OCI-LY3 (cell line): ENCODE measurements around the gene RAB27A.

Experiments
- H2AFZ ChIP-seq: fragments of 200-600, 300-600 bp; shearing (Covaris generic); 2 replicates; pipeline ENCODE4 v1.6.0; 2014; ENCODE audit warnings: antibody characterized with exemption, low read depth, low read length
- H3K27ac ChIP-seq: fragments of 200-600, 300-600 bp; sonication (generic); 2 replicates; pipeline ENCODE4 v1.5.1; 2014; ENCODE audit warnings: mild to moderate bottlenecking, low read length, moderate library complexity, mixed read lengths
- H3K27me3 ChIP-seq: fragments of 200-600, 300-600 bp; sonication (generic); 2 replicates; pipeline ENCODE4 v1.6.1; 2014; ENCODE audit warnings: low read depth, low read length, mixed read lengths
- H3K36me3 ChIP-seq: fragments of 200-600, 300-600 bp; sonication (generic); replicated peaks from 2 replicates; pipeline ENCODE3; 2014; ENCODE audit warnings: low read depth, low read length, mixed read lengths
- H3K4me1 ChIP-seq: fragments of 300-600, 200-600 bp; sonication (generic); 2 replicates; pipeline ENCODE4 v1.6.1; 2014; ENCODE audit warnings: low read length, mixed read lengths
- H3K4me2 ChIP-seq: fragments of 200-600, 300-600 bp; sonication (generic); 2 replicates; pipeline ENCODE4 v1.6.1; 2014; ENCODE audit warnings: low read length, mixed read lengths
- H3K4me3 ChIP-seq: fragments of 300-600, 200-600 bp; sonication (generic); 2 replicates; pipeline ENCODE4 v1.5.1; 2014; ENCODE audit warnings: antibody characterized with exemption, mild to moderate bottlenecking, low read length, moderate library complexity
- H3K79me2 ChIP-seq: fragments of 300-600, 200-600 bp; shearing (Covaris generic); 2 replicates; pipeline ENCODE4 v1.6.1; 2014; ENCODE audit warnings: mild to moderate bottlenecking, low read length, mixed read lengths
- H3K9ac ChIP-seq: fragments of 300-600, 200-600 bp; shearing (Covaris generic); 2 replicates; pipeline ENCODE4 v1.6.0; 2014; ENCODE audit warnings: mild to moderate bottlenecking, low read length, moderate library complexity
- H3K9me3 ChIP-seq: fragments of 200-600, 300-600 bp; shearing (Covaris generic); 2 replicates; pipeline ENCODE4 v1.6.1; 2014; ENCODE audit warnings: low read length, mixed read lengths; ENCODE audit not compliant: insufficient read depth
- H4K20me1 ChIP-seq: fragments of 200-600, 300-600 bp; sonication (generic); 2 replicates; pipeline ENCODE4 v1.6.1; 2016; ENCODE audit warnings: low read length, mixed read lengths; ENCODE audit not compliant: insufficient read depth
- CTCF ChIP-seq: fragments of 200-600, 300-600 bp; sonication (generic); IDR thresholded peaks from 2 replicates; pipeline ENCODE4 v1.5.1; 2014; ENCODE audit warnings: antibody characterized with exemption, low read length, low read depth
- EZH2phosphoT487 ChIP-seq: fragments of 200-600 bp; shearing (Covaris generic); IDR thresholded peaks from 2 replicates; pipeline ENCODE4 v1.6.1; 2018; ENCODE audit warnings: antibody characterized with exemption, mixed run types, low read depth

Gene RAB27A

GRCh38 chr15:55247766-55248427 lies 41.7 kb downstream of the RAB27A start:
- no peak overlapping the region for H3K4me2 ChIP-seq
- no peaks in the 10 kb centered on the region for H3K4me1 ChIP-seq
- no peak overlapping the region for H3K4me3 ChIP-seq
- no peak overlapping the region for H3K27ac ChIP-seq
- no peaks in the 10 kb centered on the region for H4K20me1 ChIP-seq
- H2AFZ ChIP-seq: no peak overlapping the region
- H3K36me3 ChIP-seq: no peaks in the 10 kb centered on the region
- H3K9me3 ChIP-seq: no peaks in the 10 kb centered on the region
- no peak for TF ChIP-seq CTCF
- TF ChIP-seq EZH2phosphoT487: no peak
- no peak overlapping the region for H3K9ac ChIP-seq
- no peaks in the 10 kb centered on the region for H3K27me3 ChIP-seq
- no peaks in the 10 kb centered on the region for H3K79me2 ChIP-seq

- no peaks in the 10 kb centered on the region for H3K9me3 ChIP-seq
- no peak overlapping the region for H3K4me2 ChIP-seq
- no peak overlapping the region for H3K27ac ChIP-seq
- H3K9ac ChIP-seq: no peak overlapping the region
- H3K4me3 ChIP-seq: no peak overlapping the region
- H3K4me1 ChIP-seq: no peaks in the 10 kb centered on the region
- H3K27me3 ChIP-seq: no peaks in the 10 kb centered on the region
- H4K20me1 ChIP-seq: no peaks in the 10 kb centered on the region
- TF ChIP-seq CTCF (no peak), EZH2phosphoT487 (no peak)
- no peak overlapping the region for H2AFZ ChIP-seq
- H3K79me2 ChIP-seq: no peaks in the 10 kb centered on the region
- no peaks in the 10 kb centered on the region for H3K36me3 ChIP-seq
Observed at GRCh38 chr15:55247311-55247710, 42.3 kb downstream of the RAB27A start.

- H3K27me3 ChIP-seq: no peaks in the 10 kb centered on the region
- H2AFZ ChIP-seq: no peak overlapping the region
- no peaks in the 10 kb centered on the region for H3K9me3 ChIP-seq
- H4K20me1 ChIP-seq: no peaks in the 10 kb centered on the region
- H3K27ac ChIP-seq: no peak overlapping the region
- H3K4me1 ChIP-seq: no peaks in the 10 kb centered on the region
- H3K4me2 ChIP-seq: no peak overlapping the region
- H3K36me3 ChIP-seq: no peaks in the 10 kb centered on the region
- no peaks in the 10 kb centered on the region for H3K79me2 ChIP-seq
- H3K9ac ChIP-seq: no peak overlapping the region
- TF ChIP-seq CTCF: no peak
- no peak for TF ChIP-seq EZH2phosphoT487
- no peak overlapping the region for H3K4me3 ChIP-seq
Observed at GRCh38 chr15:55246567-55246966, 43.0 kb downstream of the RAB27A start.

GRCh38 chr15:55245059-55245458 lies 44.6 kb downstream of the RAB27A start:
- Histone ChIP-seq H3K9ac (no peak overlapping the region), H3K27ac (no peak overlapping the region), H3K4me2 (no peak overlapping the region), H3K27me3 (no peaks in the 10 kb centered on the region), H3K79me2 (no peaks in the 10 kb centered on the region), H3K4me1 (no peaks in the 10 kb centered on the region), H3K4me3 (no peak overlapping the region), H3K9me3 (no peaks in the 10 kb centered on the region), H3K36me3 (no peaks in the 10 kb centered on the region), H2AFZ (no peak overlapping the region), H4K20me1 (no peaks in the 10 kb centered on the region)
- no peak for TF ChIP-seq EZH2phosphoT487
- TF ChIP-seq CTCF: no peak
